LHCN-M2 (cell line): Measurements from ENCODE around the gene PHLPP1. TPM values are rescaled to one million over a fixed set of nuclear protein-coding genes. Genes with fewer than 3 reads are reported as not detected.

Experiments
- DNase-seq: peaks from one replicate; pipeline ENCODE4 v3.0.0-alpha.2; 2012; ENCODE audit warnings: low read depth
- total RNA-seq: library from RNA; depleted of rRNA; stranded (reverse); fragments of >200 nt; gene quantifications from 2 replicates; pipeline ENCODE4 v1.2.3, GENCODE V29; 2014

Gene PHLPP1
- total RNA-seq, 1 experiment from 2014 or later, result 9.6 TPM

DNA sequence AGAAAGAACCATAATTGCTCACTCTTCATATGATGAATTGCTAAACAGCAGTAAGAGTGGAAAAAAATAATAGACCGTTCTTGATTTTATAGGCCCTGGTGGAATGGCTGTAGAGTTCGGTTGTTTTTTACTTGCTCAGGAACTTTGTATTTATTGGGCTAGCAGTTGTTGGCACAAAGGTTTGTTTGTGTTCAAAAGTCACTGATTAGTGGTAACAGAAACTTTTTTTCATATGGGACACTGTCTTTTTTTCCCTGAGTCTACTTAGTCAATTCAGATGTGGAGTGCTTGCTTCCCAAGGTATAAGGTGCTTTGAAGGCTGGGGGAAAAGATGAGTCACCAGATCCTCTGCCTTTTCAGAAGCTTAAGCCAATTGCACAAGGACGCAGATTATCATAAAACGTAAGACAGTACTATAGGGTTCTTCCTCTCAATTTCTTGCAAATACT, 25.8 kb downstream of the PHLPP1 start:
- peak; percentile 35 for DNase-seq

DNA sequence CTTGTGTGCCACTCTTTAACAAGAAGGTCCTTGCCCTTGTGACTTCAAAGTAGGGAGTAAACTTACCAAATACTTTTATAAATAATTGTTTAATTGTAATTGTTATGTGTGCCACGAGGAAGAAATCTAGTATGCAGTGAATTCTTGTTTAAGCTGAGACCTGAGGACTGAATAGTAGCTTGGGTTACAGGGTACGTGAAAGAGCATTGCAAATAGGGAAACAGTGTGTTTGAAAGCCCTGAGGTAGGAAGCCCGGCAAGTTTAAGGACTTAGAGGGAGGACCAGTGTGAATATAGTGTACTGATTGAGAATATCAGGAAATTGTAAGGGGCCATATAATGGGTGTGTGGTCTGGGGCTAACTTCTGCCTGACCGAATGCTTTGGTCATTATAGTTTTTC, 26.2 kb downstream of the PHLPP1 start:
- DNase-seq, result no peak

DNA sequence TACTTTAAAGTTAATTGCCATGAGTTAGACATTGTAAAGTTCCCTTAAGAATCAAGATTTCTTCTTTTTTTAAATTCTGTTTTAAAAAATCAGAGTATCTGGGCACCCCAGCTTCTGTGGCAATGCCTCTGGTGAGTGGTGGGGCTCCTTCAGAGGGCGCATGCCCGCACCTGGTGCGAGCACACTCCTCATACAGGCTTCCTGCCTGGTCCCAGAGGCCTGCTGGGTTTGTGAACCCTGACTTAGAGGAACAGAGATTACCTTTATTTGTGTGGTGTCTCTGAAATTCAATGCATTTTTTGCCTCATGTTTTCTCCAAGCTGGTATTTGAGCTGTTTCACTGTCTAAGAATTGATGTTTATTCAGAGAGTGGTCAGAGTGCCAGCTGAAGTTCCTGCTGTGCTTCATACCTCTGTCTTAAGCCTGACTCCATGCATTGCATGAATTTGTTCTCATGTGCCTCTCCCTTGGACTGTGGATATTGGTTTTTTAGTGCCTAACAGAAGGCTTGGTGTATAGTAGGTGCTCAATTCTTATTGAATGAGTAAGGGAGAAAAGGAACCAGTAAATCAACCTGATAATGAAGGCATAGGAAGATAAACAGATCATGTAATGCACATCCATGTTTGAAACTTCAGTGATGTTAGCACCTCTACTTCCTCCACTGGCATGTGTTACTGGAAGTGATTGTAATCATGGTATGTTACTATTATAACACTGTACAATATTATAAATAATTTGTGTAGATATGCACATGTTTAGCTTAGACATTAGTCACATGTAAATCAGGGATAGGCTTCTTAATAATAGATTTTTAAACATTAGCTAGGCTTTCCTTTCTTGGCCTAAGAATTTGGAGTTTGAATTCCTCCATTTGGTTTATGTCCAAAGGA, 29.0 kb downstream of the PHLPP1 start:
- DNase-seq, result peak; percentile 19

DNA sequence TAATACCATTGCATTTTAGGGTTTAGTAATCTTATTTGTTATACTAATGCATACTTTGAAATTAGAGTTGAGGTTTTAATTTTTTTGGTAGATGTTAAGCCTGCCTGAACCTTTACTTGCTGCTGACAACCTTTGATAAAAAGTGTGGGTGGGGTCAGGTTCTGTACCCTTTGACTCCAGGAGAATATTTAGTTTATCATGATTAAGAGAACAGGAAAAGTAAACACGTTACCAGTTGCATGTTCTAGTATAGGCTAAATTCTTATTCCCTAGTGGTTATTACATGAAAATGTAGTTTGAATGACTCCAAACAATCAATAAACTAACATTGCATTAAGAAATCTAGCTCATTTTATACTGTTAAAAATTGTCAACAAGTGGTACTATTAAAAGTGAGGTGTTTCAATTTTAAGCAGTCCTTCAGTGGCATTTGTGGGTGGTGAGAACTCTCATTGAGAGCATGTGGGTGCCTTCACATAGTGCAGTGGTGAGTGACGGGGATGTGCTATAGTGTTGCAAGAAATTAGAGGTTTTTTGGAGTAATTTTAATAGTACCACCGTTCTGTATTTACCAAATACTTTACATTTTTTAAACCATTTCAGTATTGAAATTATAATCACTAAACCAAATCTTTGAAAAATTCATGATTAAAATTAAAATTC, 29.9 kb downstream of the PHLPP1 start:
- DNase-seq, result no peak

DNA sequence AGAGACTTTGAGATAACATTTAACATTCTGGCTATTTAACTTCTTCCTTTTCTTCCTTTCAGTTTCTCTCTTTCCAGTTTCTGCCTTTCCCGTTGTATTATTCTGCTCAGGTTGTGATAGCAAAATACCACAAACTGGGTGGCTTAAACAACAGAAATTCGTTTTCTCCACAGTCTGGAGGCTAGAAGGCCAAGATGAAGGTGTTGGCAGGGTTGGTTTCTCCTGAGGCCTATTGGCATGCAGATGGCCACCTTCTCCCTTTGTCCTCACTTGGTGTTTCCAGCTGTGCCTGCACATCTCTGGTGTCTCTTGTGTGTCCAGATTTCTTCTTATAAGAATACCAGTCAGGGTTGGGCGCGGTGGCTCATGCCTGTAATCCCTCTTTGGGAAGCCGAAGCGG, 34.0 kb downstream of the PHLPP1 start:
- DNase-seq, result no peak

DNA sequence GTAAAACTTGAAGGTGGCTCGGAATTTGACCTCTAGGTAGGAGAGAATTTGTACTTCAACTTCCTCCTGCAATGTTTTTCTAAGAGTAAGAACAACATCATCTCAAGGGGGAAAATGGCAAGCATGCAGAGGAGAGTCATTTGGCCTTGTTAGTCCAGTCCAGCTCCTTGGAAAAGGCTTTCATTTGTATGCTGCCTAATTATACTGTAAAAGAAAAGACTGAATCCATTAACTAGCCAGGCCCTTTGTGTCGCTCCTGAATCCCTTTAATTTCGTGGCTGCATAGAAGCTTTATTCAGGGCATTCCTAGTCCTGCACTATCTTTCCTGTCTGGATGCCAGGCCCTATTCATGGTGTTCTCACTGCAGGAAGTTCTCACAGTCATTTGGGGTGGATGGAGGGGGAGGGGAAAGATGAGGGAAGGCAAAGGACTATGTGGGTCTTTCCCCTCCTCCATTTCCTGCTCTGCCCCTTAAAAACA, 36.0 kb downstream of the PHLPP1 start:
- DNase-seq, result no peak

DNA sequence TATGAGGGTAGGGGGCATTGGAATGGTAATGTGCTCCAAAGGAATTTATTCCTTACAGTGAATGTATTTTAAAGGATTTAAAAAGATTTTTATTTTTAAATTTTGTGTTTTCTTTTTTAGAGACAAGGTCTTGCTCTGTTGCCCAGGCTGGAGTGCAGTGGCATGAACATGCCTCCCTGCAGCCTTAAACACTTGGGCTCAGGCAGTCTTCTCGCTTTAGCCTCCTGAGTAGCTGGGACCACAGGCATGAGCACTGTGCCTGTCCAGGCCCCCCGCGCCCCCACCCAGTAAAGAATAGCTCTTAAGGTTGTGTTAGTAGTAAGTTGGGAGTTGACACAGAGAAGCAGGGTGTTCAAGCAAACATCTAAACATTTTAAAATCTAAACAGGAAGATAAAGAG, 36.6 kb downstream of the PHLPP1 start:
- DNase-seq, result no peak

DNA sequence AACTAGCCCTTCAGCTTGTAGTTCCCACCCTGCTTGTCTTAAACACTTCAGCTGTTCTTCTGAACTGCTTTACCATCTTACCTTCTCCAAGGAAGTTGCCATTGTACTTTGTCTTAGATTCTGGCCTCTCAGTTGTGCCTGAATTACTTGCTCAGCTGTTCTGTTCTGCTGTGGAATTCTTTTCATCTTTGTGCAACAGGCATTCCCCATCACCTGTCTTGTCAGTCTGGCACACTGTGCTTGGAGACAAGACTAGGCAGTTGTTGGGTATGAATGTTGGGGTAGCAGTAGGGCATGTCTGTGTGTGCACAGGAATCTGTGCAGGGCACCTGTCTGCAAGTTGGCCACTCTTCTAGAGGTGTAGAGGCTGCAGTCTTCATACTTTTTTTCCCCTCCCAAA, 38.7 kb downstream of the PHLPP1 start:
- peak; percentile 87 for DNase-seq

DNA sequence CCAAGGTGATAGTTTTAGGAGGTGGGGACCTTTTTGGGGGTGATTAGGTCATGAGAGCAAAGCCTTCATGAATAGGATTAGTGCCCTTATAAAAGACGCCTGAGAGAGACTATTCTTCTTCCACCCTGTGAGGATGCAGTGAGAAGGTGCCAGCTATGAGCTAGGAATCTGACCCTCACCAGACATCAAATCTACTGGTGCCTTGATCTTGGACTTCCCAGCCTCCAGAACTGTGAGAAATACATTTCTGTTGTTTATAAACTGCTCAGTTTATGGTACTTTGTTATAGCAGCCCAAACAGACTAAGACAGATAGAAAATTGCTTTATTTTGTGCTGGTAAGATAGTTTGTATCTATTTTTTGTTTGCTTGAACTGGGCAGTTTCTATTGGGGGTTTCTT, 40.1 kb downstream of the PHLPP1 start:
- no peak for DNase-seq

DNA sequence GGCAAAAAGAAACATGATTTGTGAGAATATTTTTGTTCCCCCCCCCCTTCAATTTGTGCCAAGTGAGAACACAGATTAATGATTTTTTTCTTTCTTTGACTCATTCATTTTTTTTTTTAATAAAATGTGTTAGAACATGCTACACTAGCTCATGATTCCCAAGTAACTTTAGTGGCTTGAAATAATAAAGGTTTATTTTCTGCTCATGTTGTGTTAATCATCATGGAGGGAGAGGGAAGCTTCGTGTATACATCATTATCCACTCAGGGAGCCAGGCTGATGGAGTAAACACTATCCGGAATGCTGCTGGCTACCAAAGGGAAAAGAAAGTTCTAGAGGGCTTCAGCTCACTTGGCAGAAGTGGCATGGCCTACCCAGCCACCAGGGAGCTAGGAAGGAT, 40.6 kb downstream of the PHLPP1 start:
- no peak for DNase-seq

DNA sequence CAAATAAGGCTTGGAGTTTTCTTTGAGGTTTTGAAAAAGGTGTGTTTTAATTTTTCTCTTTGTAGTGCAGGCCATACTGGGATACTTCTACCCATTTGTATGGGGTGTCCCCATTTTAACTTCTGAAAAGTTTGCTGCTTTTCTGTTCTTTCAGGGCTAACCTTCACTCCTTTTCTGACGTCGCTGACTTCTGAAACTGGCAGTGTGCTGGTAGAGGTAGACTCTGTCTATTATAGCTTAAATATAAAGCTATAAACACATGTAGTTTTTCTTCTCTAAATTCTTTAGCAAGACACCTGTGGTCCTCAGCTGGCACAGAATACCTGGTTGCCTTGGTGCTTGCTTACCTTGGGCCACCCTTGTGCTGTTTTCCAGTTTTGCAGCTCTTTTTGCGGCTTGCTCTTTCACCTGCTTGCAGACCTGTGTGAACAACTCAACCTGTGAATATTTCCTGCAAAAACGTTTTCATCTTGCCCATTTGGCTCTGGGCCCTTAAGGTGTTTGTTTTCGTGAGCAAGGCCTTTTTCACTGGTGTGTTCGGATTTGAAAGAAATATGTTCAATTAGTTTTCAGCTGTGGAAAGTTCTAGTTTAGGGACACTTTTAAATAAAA, 42.2 kb downstream of the PHLPP1 start:
- DNase-seq, result no peak

DNA sequence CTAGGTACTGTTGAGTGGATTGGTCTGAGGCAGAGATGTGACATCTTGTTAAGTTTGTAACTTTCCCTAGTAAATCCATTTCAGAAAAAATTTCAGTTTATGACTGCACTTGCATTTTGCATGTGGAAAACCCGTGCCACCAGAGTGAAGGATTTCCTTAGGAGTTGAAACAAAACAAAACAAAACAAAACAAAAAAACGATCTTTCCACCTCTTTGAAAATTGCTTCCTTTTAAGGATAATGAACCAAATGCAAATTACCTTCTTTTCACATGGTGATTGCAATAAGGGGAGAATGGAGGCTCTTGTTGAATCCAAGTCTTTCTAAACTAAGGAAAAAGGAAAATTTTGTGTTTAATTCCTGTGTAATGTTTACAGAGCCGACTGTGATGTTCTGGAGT, 43.2 kb downstream of the PHLPP1 start:
- no peak for DNase-seq

DNA sequence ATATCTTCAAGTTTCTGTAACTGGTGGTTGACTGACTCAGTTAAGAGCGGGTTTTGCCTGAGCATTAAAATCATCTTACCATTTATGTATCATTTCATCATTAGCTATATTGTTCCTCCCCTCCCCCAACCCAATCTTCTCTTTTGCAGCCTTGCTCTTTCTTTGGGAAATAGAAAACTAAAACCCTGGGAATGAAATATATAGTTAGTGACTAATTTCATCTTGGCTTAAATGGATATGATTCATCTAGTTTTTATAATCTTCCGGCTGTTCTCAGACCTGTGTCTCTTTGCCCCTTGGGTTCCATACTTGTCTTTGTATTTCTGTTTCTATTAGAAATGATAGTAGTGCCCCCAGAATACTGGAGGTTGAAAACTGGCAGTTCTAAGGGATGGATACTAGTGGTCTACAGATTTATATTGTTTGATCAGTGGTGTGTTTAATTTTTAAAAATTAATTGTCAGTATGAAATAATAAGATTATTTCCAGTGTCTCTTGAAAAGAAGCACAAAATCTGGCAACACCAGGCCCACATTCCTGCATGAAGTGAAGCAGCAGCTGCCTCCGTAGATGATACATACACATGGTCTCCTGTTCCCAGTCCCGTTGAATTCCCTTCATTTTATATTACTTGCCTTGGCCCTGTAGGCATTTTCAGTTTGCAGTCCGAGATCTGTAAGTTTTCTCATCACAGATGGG, 44.5 kb downstream of the PHLPP1 start:
- DNase-seq, result peak; percentile 90

DNA sequence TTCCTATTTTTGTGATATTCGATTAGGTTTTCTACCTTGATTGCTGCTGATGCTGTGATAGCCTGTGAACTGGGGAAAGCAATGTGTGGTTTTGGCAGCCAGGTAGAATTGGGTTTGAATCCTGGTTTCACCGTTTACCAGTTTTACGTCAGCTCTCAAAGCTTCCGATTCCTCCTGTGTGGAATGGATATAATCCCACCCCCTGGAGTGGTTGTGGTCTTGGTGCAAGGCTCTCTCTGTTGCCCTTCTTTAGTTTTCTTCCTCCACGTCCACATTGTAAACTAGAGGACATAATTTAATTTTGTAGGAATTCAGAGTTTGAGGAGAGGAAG, 45.0 kb downstream of the PHLPP1 start:
- DNase-seq, result no peak

DNA sequence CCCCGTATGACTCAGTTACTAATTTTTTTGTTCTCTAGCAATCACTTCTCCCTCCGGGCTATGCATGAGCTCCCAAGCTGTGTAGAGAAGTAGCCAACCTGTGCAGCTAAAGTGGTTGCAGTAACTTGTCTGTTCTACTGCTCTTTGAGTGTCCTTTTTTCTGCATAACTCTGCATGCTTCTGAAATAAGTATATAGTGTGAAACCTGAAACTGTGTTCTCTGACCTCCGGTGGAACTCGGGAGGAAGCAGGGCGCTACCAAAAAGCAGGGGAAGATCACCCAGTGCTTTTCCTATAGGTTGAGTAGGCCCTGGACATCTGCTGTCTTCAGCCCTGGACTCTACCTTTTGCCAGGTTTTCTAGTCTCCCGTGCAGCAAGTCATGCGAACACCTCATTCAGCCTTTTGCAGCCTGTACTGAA, 47.8 kb downstream of the PHLPP1 start:
- no peak for DNase-seq

DNA sequence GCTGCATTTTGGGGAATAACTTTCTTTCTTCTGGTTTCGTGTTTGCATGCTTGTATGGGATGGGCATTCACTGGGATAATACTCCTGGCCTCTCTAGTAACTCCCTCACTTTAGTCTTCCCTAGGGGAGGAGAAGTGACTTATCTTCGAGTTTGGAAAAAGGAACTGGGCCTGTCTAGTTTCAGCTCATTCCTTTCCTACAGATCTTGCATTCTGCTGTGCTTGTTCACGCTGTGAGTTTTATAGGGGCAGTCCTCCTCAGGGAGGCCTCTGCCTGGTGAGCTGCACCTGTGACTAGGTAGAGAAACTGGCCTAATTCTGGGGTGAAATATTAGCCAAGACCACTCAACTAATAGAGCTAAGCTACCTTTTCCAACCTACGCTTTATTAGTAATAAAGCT, 50.9 kb downstream of the PHLPP1 start:
- no peak for DNase-seq

DNA sequence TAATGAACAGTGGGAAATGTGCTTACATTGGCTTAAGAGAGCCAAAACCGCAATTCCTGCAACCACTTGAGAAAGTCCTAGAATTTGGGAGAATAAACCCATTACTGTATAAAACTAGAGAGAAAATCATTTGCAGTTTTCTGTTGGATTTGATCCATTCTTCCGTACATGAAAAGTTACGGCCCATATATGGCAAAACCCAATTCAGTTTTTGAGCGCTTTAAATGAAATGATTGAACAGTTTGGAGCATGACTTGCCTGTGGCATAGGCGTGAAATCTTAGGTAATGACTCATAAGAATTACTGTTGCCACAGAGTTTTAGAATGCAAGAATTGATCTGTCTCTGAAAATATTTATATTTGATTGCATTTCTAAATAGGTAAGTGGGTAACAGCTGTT, 52.0 kb downstream of the PHLPP1 start:
- DNase-seq, result peak; percentile 74

DNA sequence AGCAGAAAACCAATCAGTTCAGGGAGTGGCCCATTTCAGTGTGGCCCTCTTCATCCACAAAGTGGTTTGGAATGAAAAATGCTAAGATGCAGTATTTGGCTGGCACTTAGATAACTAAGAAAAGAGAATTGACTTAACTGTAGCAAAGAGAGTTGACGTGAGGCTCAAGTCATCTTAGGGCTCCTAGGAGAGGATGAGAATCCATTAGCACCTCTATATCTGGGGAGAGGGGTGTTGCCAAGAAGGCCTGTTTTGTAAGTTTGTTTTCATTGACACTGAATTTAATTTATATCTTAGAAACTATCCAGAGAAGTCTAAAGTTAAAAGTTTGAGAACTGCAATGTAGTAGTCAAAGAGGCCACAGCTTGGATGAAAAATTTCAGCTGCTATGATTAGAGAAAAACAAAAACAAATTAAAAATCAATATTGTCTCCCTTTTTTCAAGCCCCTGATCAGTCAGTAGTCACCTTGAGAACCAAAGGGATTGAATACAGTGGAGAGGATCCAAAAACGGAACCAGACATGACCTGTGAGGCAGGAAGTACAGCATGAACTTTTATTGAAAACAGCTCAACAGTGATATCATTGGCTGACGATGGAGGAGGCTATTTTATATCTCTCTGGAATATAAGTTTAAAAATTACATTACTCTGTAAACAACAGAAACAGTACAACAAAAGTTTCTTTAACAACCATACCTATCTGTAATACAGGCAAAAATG, 52.7 kb downstream of the PHLPP1 start:
- no peak for DNase-seq

DNA sequence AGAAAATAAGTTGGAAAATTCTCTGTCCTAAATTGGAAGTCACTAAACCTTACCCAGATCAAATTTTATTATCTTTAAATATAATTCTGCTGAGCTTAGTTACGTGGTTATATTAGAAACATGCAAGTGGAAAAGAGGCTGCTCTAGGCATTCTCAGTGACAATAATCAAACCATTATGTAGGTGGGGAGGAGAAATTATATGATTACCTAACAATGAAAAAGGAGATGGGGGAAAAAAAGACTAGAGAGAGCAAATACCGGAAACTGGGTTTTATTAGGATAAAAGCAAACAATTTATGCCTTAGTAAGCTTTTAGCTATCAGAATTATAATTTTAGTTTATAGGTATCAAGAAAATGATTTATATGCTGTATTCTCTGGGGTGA, 53.2 kb downstream of the PHLPP1 start:
- DNase-seq, result no peak

DNA sequence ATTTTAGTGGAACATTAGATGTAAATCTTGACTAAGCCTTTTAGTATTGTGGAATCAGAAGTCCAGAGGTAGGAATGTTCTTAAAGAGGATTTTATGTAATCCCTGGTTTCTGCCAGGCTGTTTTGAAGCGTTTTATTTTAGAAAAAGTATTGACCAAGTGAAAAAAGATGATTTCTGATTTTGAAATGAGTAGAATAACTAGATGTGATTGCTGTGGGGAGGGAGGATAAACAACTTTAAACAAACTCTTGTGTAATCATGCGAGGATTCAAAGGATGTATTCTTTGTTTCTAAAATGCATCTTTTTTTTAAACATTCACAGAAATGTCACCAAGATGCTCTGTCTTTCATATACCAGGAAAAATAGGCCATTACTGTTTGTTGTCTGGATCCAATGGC, 53.9 kb downstream of the PHLPP1 start:
- no peak for DNase-seq
